HUDEP-2 (cell line): Measurements from ENCODE around the gene CRAT.

Experiments
- DNase-seq, 76 experiments: peaks; one replicate each; lab custom pipeline; 2025; ENCODE audit not compliant: unreplicated experiment in 76 of 76; lab: John Stamatoyannopoulos, UW

Gene CRAT

GRCh38 chr9:129095908-129096307 is 14.7 kb downstream of the CRAT start:
- DNase-seq, result no peak

DNA sequence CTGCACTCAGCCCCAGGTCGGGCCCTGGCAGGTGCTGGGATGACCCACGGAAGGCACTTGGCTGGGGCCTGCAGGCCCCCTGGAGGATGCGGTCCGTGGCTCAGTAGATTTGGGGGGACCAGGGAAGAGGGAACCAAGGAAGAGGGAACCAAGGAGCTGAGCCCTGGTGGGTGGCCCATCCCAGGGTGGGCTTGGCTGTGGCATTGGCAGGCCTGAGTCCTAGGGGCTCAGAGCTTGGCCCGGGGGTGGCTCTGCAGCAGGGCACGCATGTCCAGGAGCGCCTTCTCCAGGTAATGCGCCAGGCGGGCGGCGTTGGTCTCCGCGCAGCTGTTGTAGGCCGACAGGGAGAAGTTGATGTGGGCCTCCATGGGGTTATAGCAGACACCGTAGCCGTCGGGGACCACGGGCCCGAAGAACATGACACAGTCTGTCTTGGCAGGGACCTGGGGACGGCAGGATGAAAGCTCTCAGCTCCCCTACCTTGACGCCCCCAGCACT is 15.4 kb downstream of the CRAT start:
- no peak for DNase-seq

DNA sequence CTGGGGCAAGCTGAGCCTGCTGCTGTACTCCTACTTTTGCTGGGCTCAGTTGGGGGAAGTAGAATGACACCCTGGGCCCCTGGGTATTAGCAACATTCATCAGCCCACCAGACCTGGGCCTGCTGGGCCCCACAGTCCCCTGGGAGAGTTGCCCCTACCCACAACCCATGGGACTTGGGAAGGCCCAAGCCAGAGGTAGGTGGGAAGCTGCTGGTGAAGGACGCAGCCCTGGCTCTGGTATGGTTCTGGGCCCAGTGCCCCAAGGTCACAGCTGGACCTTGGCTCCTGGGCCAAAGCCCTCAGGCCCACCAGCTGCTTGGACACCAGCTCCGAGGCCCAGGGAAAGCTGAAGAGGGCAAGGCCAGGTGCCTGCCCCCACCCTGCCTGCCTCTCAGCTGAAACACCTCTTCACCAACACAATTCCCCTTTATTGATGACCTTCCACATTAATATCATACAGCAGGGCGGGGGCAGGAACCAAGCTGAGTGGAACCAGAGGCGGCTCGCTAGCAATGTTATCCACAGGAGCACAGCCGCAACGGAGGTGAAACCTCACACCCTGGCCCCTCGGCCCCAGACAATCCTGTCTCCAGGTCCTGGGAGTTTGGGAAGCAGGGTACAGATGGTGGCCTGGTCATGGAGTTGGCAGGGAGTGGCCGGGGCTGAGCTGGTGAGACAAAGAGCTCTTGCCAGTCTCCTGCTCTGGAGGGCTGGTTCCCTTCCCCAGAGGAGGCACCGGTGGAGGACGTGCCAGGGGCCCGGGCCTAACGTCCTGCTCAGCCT is 16.0 kb downstream of the CRAT start:
- no peak for DNase-seq

DNA sequence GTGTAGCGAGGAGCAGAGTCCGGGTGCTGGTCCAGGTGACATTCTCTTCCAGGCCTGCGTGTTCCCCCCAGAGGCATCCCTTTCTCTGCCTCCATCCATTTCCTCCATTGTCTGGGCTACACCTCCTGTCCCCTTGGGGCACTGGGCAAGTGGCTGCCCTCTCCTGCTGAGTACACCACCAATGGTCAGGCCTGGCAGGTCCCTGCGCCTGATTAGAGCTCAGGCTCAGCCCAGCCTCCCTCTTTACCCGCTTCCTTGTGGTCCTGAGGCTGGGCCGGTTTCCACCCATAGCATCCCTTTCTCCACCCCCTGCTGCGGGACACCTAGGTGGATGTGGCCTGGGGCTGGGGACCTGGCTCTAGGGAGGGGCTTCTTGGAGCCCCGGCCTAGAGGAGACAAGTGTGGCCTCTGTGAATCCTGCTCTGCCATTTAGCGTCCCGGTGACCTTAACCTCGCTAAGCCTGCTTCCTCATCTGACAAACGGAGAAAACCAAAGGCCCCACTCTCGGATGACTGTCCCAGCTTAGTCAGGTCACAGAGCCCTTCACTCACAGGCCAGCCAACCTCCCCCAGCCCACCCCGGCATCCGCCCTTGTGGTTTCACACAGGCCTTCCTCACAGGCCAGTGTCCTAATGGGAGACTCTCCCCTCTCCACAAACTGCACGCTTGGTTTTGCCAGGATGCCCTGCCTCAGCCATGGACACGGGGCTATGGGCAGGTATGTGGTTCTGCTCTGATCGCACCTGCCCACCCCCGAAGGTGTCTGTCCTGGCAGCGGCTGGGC is 16.8 kb downstream of the CRAT start:
- DNase-seq, result no peak

DNA sequence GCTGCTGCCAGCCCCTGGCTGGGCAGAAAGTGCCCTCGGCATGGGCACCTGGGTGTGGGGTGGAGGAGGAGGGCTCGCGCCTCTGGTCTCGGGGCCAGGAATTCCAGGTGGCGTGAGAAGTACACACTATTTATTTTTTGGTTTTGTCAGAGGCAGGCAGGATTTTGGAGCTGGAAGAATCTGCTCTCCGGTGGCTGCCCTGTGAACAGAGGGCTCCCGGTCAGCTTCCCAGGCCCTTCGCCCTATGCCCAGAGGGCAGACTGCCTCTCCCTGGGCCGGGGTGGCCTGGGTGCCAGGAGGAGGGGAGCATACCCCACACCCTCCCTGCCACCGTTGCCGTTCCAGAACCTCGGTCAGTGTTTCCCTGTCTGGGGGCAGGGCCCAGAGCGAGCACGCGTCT is 21.3 kb downstream of the CRAT start:
- DNase-seq, result no peak

DNA sequence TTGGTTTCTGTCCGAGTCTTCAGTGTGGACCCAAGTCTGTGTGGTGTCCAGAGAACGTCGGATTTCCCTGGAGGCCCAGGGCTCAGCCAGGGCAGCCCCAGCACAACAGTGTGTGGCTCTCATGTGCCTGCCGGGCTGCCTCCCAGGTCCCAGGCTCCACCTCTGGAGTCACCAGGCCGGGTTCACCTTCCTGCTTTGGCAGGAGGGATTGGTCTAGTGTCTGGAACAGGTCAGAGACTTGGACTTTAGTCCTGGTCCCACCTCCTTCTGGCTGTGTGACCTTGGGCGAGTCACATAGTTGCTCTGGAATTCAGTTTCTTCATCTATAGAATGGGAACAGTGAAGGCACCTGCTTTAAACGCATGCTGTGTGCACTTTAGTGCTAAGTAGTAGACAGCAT is 26.5 kb downstream of the CRAT start:
- no peak for DNase-seq

DNA sequence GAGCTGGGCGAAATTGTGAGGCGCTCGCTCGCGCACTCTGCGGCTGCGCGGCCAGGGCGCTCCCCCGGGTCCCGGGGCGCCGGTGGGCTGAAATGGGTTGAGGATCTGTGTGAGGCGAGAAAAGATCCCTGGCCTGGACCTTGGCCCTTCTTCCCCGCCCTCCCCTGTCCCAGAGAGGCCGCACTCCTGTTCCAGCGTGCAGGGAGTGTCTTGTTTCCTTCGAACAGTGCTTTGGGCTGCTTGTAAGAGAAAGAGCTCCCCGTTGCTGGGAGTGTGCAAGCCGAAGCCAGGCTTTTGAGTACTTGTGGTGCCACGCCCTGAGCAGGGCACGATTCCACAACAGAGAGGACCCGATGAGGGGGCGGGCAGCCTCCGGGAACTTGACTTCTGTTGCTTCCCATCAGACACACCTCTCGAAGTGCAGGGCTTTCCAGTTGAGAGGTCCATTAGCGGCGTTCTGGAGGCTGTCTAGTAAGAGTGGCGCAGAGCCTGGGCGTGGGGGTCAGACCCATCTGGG is 29.1 kb downstream of the CRAT start:
- DNase-seq, result peak in 54 of 76 experiments; percentile 16 to 70 (median 46)

DNA sequence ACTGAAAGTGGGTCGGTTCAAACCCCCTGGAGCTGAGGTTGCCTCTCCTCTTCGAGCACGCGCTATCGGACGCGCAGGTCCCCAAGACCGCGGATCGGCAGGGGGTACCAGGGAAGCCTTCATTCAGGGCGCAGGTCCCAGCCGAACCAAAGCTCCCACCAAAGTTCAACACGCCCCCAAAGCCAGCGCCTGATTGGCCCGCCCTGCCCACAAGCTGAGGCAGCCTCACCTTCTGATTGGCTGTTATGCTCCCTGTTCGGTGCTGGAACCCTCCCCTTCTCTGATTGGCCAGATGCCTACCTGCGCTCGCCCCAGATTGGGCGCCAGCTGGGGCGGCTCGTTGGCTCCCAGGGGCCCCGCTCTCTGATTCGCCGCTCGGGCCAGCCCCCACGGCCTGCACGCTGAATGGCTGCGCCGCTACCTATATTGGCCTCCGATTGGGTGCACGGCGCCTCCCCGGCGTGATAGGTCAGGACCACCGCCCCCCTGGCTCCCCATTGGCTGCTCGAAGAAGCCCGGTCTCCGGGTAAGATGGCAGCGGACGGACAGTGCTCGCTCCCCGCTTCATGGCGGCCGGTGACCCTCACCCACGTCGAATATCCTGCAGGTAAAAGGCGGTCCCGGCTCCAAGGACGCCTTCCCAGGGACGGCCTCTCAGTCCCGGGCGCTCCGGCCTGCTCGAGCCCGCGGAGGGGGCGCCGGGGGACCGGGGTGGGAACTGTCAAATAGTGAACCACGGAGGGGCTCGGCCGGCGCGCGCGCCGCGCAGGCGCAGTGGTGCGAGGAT is 29.8 kb downstream of the CRAT start, which contains the start of gene DOLPP1:
Gene DOLPP1 (plus strand): TSS at position 511 of the 787 bp plus-strand sequence. CDS start 21 bp downstream, at position 532.
- DNase-seq, result peak; percentile 76 to 99 (median 98)

DNA sequence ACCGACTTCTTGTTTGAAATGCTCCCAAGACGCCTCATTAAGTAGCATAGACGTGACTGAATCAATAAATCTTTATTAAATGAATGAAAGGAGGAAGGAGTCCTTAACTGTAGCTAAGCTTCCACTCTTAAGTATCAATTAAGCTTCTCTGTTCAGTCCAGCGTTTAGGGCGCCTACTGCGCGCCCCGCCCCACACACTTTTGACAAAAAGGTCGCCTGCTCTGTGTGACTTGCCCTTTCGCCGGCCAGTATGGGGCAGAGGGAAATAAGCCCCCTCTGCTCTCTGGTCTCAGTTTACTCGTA is 30.3 kb downstream of the CRAT start:
- DNase-seq, result no peak

DNA sequence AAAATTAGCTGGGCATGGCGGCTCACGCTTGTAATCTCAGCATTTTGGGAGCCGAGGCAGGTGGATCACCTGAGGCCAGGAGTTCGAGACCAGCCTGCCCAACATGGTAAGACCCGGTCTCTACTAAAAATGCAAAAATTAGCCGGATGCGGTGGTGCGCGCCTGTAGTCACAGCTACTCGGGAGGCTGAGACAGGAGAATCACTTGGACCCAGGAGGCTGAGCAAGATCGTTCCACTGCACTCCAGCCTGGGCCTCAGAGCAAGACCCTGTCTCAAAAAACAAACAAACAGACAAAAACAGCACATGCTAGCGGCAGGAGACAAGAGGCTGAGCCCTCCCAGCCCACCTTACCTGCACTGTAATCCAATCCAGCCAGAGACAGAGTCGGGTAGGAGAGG is 30.8 kb downstream of the CRAT start:
- DNase-seq, result no peak

DNA sequence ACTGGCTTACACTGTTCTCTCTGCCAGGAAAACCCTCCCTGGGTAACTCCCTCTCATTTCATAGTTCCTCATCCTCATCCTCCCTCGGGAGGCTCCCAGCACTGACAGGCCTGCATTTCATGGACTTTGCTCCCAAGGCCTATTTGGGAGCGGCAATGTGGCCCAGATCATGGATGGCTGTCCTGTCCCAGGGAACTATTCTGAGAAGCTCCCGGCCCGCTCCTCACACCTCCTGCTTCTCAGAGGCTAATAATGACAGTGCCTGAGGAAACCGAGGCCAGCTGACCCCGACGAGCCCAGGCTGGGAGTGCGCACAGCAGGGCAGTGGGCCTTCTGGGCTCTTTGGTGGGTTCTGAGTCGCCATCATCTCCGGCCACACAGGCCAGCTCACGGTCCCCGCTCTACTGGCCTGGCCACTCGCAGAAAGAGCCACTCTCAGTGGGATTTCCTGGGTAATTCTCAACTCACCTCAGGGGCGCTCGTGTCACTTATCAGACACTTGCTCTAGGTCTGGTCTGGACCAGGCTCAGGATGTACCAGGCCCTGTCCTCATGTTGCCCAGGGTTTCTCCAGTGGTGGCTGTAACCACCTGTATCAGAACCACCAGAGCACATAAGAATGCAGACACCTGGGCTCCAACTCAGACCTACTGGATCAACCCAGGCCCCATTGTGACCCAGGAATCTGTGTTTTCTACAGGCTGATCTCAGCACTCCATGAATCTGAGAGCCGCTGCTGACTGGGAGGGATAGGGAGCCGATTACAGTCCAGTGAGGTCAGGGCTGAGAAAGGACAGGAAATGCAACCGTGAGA is 31.7 kb downstream of the CRAT start:
- no peak for DNase-seq

DNA sequence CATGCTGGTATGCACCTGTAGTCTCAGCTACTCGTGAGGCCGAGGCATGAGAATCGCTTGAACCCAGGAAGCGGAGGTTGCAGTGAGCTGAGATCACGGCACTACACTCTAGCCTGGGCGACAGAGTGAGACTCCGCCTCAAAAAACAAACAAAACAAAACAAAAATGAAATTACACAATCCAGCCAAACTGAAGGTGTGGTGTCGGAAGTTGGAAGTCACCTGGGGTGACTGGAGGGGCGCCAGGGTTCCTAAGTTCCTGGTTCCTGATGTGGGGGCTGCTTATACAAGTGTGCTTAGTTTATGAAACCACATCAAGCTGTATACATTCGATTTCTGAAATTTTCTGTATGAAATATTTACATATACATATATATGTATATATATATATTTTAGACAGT is 33.4 kb downstream of the CRAT start:
- DNase-seq, result no peak

GRCh38 chr9:129076640-129077037 is 34.0 kb downstream of the CRAT start:
- DNase-seq, result no peak

DNA sequence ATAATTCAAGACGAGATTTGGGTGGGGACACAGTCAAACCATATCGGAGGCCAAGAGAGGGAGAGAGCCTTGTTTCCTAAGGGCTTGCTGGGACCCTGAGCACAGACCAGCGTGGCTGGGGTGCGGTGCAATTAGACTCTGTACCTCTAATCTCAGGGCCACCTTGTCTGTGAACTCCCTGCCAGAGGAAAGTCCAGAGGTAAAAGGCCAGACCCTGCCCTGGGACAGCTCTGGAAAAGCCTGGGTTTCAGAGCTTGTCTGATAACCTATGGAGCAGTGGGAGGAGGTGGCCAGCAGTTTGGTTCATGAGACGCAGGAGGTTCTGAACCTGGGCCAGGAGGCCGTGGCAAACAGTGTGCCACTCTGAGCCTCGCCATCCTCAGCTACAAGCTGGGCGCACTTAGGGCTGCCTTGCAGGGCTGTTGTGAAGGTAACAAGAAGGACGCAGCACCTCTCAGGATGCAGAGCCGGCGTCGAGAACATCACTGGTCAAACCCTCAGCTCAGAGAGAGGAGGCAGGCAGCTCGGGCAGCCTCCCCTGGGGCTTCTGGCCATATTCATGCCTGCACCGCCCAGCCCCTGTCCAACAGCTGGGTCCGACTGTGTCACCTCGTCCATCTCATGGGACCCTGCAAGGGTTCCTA is 34.5 kb downstream of the CRAT start:
- DNase-seq, result no peak

DNA sequence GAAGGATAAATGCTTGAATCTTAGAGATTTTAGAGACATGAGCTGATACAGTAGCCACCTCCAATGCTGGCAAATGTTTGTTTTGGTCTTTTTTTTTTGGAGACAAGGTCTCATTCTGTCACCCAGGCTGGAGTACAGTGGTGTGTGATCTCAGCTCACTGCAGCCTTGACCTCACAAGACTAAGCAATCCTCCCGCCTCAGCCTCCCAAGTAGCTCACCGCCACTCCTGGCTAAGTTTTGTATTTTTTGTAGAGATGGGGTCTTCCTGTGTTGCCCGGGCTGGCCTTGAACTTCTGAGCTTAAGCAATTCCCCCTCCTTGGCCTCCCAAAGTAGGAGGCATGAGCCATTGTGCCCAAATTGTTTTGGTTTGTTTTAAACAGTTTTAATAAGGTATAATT is 36.5 kb downstream of the CRAT start:
- DNase-seq, result no peak

DNA sequence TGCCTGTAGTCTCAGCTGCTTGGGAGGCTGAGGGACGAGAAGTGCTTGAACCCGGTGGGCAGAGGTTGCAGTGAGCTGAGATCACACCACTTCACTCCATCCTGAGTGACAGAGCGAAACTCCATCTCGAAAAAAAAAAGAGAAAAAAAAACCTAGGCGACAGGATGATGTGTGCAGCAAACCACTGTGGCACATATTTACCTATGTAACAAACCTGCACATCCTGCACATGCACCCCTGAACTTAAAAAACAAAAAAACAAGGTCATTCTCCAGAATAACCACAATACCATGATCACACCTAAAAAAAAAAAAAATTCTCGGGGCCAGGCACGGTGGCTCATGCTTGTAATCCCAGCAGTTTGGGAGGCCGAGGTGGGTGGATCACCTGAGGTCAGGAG is 37.2 kb downstream of the CRAT start:
- DNase-seq, result no peak

DNA sequence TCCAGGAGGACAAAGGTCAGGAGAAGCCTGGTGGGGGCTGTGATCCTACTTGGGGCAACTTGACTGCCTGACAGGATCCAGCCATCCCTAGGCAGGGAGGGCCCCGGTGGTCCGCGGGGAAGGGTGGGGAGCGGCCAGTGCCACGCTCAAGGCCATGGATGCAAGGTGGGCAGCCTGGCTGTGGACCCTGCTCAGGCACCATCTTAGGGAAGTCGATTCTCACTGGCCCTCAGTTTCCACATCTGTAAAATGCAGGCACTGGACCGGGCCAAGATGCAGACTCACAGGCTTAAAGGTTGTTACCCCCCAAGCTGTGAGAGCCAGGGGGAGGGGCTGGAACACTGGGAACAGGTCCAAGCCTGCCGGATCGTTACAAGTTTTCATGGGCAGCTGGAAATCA is 38.4 kb downstream of the CRAT start:
- peak in 2 of 76 experiments; percentile 8 to 17 for DNase-seq

GRCh38 chr9:129071526-129072126 is 39.0 kb downstream of the CRAT start:
- DNase-seq, result peak in 10 of 76 experiments; percentile 8 to 22 (median 18)
